Medulla oblongata (tissue), 1 donor: Measurements from ENCODE around the gene TACO1.

Experiments used
- DNase-seq: peaks from one replicate; pipeline ENCODE4 v3.0.0-alpha.2; 2015; ENCODE audit errors: extremely low spot score

The TACO1 gene

GRCh38 chr17:63600569-63601438, at the start of gene TACO1:
Gene TACO1 (plus strand): TSS chr17:63600895. CDS start chr17:63601084, 189 bp downstream.
- peak; percentile 78 for DNase-seq

GRCh38 chr17:63552211-63552610, 48.5 kb upstream of the TACO1 start:
- no peak for DNase-seq

- DNase-seq, result no peak
These were observed 45.1 kb upstream of the TACO1 start for GRCh38 chr17:63555500-63556156.

GRCh38 chr17:63557416-63557815, 43.3 kb upstream of the TACO1 start:
- DNase-seq, result no peak

- DNase-seq, result no peak
These were observed 42.3 kb upstream of the TACO1 start for GRCh38 chr17:63558441-63558840.

GRCh38 chr17:63561819-63562218, 38.9 kb upstream of the TACO1 start:
- no peak for DNase-seq

- no peak for DNase-seq
These were observed 37.4 kb upstream of the TACO1 start for GRCh38 chr17:63563339-63563738.

- no peak for DNase-seq
These were observed 36.1 kb upstream of the TACO1 start for GRCh38 chr17:63564562-63564961.

GRCh38 chr17:63567229-63567628, 33.5 kb upstream of the TACO1 start:
- DNase-seq, result no peak

GRCh38 chr17:63568563-63568962, 32.1 kb upstream of the TACO1 start:
- DNase-seq, result no peak

GRCh38 chr17:63571632-63572310, 28.9 kb upstream of the TACO1 start:
- no peak for DNase-seq

- no peak for DNase-seq
These were observed 27.1 kb upstream of the TACO1 start for GRCh38 chr17:63573634-63574033.

- DNase-seq, result no peak
These were observed 22.5 kb upstream of the TACO1 start for GRCh38 chr17:63578027-63578768.

GRCh38 chr17:63578769-63579111, 22.0 kb upstream of the TACO1 start:
- DNase-seq, result no peak

GRCh38 chr17:63579633-63580032, 21.1 kb upstream of the TACO1 start:
- no peak for DNase-seq

GRCh38 chr17:63587770-63588169, 12.9 kb upstream of the TACO1 start:
- no peak for DNase-seq

- no peak for DNase-seq
These were observed 11.9 kb upstream of the TACO1 start for GRCh38 chr17:63588797-63589196.

GRCh38 chr17:63589646-63590045, 11.0 kb upstream of the TACO1 start:
- DNase-seq, result no peak

- no peak for DNase-seq
These were observed 7.9 kb upstream of the TACO1 start for GRCh38 chr17:63592797-63593196.

GRCh38 chr17:63595132-63595531, 5.6 kb upstream of the TACO1 start:
- no peak for DNase-seq

GRCh38 chr17:63596856-63597586, 3.7 kb upstream of the TACO1 start:
- no peak for DNase-seq
